ENCODE data around the gene ZFP36L2. TPM values are rescaled to one million over a fixed set of nuclear protein-coding genes. Genes with fewer than 3 reads are reported as not detected.

ZFP36L2 gene
- total RNA-seq, 1 donor from 2014 or later, result 39.8 TPM

DNA sequence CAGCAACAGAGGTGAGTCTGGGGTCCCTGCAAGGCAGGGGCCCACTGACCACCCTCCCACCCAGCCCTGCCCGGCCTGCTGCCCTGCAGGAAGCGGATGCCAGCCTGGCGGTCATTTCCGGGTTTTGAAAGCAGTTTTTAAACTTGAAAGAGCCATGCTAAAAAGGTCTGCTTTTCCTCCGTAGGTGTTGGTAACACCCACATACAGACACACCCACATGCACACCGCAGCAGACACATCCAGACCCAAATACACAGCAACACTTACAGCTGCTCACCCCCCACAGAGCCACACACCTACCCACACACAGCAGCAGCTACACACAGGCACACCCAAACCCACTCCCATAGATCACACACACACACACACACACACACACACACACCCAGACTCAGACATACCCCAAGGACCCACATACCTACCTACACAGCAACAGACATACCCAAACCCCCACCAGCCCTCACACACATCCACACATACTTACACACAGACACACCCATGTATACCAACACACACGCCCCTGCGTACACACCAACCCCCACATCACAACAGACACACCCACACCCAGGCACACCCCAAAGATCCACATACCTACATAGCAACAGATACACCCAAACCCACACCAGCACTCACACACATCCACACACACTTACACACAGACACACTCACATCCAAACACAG lies 7.6 kb downstream of the ZFP36L2 start:
- TF ChIP-seq, protein P1, sequence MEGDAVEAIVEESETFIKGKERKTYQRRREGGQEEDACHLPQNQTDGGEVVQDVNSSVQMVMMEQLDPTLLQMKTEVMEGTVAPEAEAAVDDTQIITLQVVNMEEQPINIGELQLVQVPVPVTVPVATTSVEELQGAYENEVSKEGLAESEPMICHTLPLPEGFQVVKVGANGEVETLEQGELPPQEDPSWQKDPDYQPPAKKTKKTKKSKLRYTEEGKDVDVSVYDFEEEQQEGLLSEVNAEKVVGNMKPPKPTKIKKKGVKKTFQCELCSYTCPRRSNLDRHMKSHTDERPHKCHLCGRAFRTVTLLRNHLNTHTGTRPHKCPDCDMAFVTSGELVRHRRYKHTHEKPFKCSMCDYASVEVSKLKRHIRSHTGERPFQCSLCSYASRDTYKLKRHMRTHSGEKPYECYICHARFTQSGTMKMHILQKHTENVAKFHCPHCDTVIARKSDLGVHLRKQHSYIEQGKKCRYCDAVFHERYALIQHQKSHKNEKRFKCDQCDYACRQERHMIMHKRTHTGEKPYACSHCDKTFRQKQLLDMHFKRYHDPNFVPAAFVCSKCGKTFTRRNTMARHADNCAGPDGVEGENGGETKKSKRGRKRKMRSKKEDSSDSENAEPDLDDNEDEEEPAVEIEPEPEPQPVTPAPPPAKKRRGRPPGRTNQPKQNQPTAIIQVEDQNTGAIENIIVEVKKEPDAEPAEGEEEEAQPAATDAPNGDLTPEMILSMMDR (conservative IDR thresholded peaks at IDR 0.05), result peak; percentile 13
- Mint-ChIP-seq H3K4me3 (peak overlapping the region; percentile 85), H3K9me3 (no peaks in the 10 kb centered on the region), H3K27me3 (ENCODE audit: low read depth) (peaks cover 2% of the 10 kb centered on the region), H3K4me1 (peaks cover 70% of the 10 kb centered on the region), H3K27ac (ENCODE audit: unreplicated experiment) (peak overlapping the region; percentile 98), H3K36me3 (ENCODE audit: low read depth) (peaks cover 3% of the 10 kb centered on the region)
- no peak for DNase-seq (ENCODE audit: low read depth, low spot score)

DNA sequence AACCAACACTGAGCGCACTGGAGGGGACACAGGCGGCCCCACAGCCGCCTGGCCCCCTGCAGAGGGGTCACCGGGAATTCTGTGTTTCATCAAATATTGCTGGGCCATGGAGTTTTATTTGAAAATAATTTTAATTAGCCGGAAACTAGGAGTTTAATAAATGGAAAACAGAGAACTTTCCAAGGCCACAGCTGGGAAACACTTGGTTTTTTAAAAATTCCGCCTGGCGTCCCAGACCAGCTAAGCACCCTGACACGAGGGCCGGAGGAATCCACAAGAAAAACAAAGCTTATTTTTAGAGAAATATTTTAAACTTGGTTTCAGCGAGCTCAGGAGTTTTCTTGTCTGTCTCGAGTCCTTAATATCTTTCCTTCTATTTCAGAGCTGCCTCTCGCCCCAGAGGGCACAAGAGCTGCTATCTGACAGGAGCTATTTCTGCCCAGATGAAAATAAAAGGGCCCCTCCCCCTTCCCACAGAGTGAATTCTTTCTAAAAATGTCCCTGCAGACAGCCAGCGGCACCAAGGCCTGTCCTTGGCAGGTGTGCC lies 8.2 kb downstream of the ZFP36L2 start:
- no peak for DNase-seq (ENCODE audit: low read depth, low spot score)
- Mint-ChIP-seq H3K4me3 (peak overlapping the region; percentile 55), H3K27ac (ENCODE audit: unreplicated experiment) (peak overlapping the region; percentile 75), H3K36me3 (ENCODE audit: low read depth) (no peaks in the 10 kb centered on the region), H3K4me1 (peaks cover 65% of the 10 kb centered on the region), H3K27me3 (ENCODE audit: low read depth) (peaks cover 2% of the 10 kb centered on the region), H3K9me3 (no peaks in the 10 kb centered on the region)
- TF ChIP-seq, protein P1 (conservative IDR thresholded peaks at IDR 0.05), result peak; percentile 28

DNA sequence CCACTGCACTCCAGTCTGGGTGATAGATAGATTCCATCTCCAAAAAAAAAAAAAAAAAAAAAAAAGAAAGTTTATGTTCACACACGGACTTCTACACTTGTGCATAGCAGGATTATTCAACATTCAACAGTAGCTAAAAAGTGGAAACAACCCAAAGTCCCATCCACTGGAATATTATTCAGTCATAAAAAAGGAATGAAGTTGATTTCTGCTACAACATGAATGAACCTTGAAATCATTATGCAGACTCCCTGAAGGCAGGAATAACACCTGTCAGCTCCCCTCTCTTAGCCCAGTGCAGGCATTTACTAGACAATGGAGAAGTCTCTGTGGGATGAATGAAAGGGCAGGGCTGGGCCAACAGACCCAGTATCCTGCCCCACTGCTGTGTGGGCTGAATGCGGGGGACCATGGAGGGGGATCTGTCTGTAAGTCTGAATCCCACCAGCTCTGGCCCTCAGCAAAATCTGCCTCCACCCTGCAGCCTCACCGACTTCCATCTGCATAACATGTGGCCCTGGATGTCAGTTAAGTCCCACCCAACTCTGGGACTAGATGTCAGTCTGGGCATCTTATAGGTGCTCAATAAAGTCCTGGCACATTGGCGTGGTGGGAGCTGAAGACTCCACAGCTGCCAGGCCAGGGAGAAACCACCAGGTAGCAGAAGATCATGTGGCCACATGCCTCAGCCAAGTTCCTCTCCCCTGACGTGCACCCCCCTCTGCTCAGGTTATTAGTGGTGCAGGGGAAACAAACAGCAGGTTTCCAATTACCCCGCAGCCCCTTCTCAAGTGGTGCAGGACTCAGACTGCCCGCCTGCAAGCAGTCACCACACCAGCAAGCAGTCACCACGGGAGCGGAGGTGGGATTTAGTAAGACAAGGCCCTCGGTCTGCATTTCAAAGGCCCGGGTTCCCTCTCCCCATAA lies 8.9 kb downstream of the ZFP36L2 start:
- H3K9me3 Mint-ChIP-seq, result no peaks in the 10 kb centered on the region
- peak overlapping the region; percentile 75 for H3K27ac Mint-ChIP-seq (ENCODE audit: unreplicated experiment)
- peak overlapping the region; percentile 55 for H3K4me3 Mint-ChIP-seq
- peaks cover 60% of the 10 kb centered on the region for H3K4me1 Mint-ChIP-seq
- DNase-seq (ENCODE audit: low read depth, low spot score), result no peak
- peaks cover 2% of the 10 kb centered on the region for H3K27me3 Mint-ChIP-seq (ENCODE audit: low read depth)
- TF ChIP-seq, protein P1 (conservative IDR thresholded peaks at IDR 0.05), result no peak
- no peaks in the 10 kb centered on the region for H3K36me3 Mint-ChIP-seq (ENCODE audit: low read depth)

DNA sequence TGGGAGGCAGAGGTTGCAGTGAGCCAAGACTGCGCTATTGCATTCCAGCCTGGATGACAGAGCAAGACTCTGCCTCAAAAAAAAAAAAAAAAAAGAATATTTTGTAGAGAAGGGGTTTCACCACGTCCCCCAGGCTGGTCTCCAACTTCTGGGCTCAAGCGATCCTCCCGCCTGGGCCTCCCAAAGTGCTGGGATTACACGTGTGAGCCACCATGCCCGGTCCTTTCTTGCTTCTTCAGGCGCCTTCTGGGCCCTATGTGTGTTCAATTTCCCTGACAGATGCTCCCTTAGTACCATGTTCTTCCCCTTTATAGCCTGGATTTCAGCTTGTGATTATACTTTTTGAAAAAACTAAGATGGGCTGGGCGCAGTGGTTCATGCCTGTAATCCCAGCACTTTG lies 9.8 kb downstream of the ZFP36L2 start:
- no peaks in the 10 kb centered on the region for H3K36me3 Mint-ChIP-seq (ENCODE audit: low read depth)
- no peak overlapping the region for H3K27ac Mint-ChIP-seq (ENCODE audit: unreplicated experiment)
- TF ChIP-seq, protein P1 (conservative IDR thresholded peaks at IDR 0.05), result no peak
- peak overlapping the region; percentile 9 for H3K4me3 Mint-ChIP-seq
- no peaks in the 10 kb centered on the region for H3K9me3 Mint-ChIP-seq
- no peak for DNase-seq (ENCODE audit: low read depth, low spot score)
- peaks cover 51% of the 10 kb centered on the region for H3K4me1 Mint-ChIP-seq
- H3K27me3 Mint-ChIP-seq (ENCODE audit: low read depth), result no peaks in the 10 kb centered on the region

DNA sequence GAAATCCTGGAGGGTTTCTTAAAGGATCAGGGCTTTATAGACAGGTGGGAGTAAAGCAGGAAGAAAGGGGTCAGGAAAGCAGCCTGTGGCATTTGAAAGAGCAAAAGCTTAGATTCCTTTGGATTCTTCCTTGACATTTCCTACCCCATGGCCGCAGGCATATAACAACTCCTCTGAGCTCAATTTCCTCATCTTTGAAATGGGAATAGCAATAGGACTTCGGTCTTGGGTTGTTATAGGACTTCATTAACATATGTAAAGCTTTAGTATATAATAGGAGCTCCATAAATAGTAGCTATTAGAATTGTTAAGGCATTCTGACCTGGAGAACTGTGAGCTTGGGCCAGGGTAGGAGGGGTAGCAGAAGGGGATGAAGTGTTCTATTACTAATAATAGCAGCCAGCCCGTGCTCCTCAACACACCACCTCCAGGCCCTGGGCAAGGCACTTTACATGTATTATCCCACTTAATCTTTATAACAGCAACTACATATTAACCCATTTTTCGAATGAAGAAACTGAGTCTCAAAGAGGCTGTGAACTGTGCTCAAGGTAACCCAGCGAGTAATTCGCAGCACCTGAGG lies 10.6 kb downstream of the ZFP36L2 start:
- Mint-ChIP-seq H3K4me3 (no peak overlapping the region), H3K36me3 (ENCODE audit: low read depth) (no peaks in the 10 kb centered on the region), H3K4me1 (peaks cover 43% of the 10 kb centered on the region), H3K27me3 (ENCODE audit: low read depth) (no peaks in the 10 kb centered on the region), H3K9me3 (no peaks in the 10 kb centered on the region), H3K27ac (ENCODE audit: unreplicated experiment) (no peak overlapping the region)
- TF ChIP-seq, protein P1 (conservative IDR thresholded peaks at IDR 0.05), result no peak
- DNase-seq (ENCODE audit: low read depth, low spot score), result no peak
